Vagina (tissue), 2 donors: ENCODE results near the gene ADGRL3. TPM values are rescaled to one million over a fixed set of nuclear protein-coding genes. Genes with fewer than 3 reads are reported as not detected.

ENCODE experiments used
- DNase-seq, 2 donors: peaks; one replicate each; pipeline ENCODE4 v3.0.0-alpha.2; 2017; ENCODE audit errors: extremely low spot score in 2 of 2
- H3K27ac ChIP-seq: fragments of 200-600 bp; sonication (generic); one replicate; pipeline ENCODE4 v1.5.1; 2019
- H3K27me3 ChIP-seq: fragments of 200-600 bp; sonication (generic); one replicate; pipeline ENCODE4 v1.5.1; 2019
- H3K36me3 ChIP-seq, 2 donors: fragments of 200-600 bp; sonication (generic); one replicate each; pipeline ENCODE4 v1.5.1; 2017 to 2019
- H3K4me1 ChIP-seq: fragments of 200-600 bp; sonication (generic); one replicate; pipeline ENCODE4 v1.5.1; 2019
- H3K4me3 ChIP-seq, 2 donors: fragments of 200-600 bp; sonication (generic); 1 replicate in 1 of 2; 2 replicates in 1 of 2; pipeline ENCODE4 v1.5.1; 2016 to 2019
- H3K9me3 ChIP-seq: fragments of 200-600 bp; sonication (generic); one replicate; pipeline ENCODE4 v1.5.1; 2019
- CTCF ChIP-seq, 3 experiments: fragments of 450-650 bp in 2 of 3; fragments of 200-600 bp in 1 of 3; sonication (generic) in 1 of 3; IDR thresholded peaks; one replicate each; pipeline ENCODE4 v1.5.1; 2017 to 2019; ENCODE audit warnings: antibody characterized with exemption in 3 of 3, mild to moderate bottlenecking in 2 of 3, moderate library complexity in 2 of 3
- POLR2A ChIP-seq, 2 donors: fragments of 450-650 bp; IDR thresholded peaks; one replicate each; pipeline ENCODE4 v1.6.1; 2017; ENCODE audit warnings: antibody characterized with exemption in 2 of 2, mild to moderate bottlenecking in 2 of 2, moderate library complexity in 2 of 2
- POLR2AphosphoS5 ChIP-seq, 2 donors: sonication (generic); formaldehyde crosslinking; IDR thresholded peaks; one replicate each; pipeline ENCODE4 v1.9.0; 2017; ENCODE audit warnings: antibody characterized with exemption in 2 of 2, mild to moderate bottlenecking in 2 of 2, low read depth in 1 of 2; ENCODE audit not compliant: insufficient read depth in 1 of 2
- intact Hi-C: fragments of 100-400 bp; cut with DNase I; formaldehyde crosslinking; loops from one replicate; pipeline ENCODE4 v1.15.1; 2023
- total RNA-seq: library from RNA; depleted of rRNA; stranded (reverse); fragments of >200 nt; gene quantifications from one replicate; pipeline ENCODE4 v1.2.3, GENCODE V29; 2016

The ADGRL3 gene
- total RNA-seq, 1 donor from 2014 or later = 16.9 TPM

DNA sequence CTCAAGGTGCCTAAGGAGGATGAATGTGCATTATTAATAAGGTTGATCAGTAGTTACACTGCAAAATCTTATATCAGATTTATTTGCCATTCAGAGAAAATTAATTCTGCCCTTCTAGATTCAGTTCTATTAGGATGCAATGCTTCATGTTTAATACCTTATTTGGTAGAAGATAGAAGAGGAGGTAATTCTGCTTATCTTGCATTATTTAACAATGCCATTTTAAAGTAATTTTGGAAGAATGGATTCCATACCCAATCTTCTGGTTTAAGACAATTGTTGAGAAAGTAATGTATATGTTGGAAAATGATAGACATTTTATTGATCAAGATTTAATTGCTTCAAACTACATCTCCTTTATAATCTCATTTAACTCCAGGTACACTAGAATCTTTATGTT, 360.9 kb downstream of the ADGRL3 start:
- DNase-seq = no peak

GRCh38 chr4:61571761-61572559, 371.8 kb downstream of the ADGRL3 start:
- Histone ChIP-seq H3K9me3 (no peaks in the 10 kb centered on the region), H3K36me3 (no peaks in the 10 kb centered on the region), H3K4me1 (no peaks in the 10 kb centered on the region), H3K27me3 (no peaks in the 10 kb centered on the region), H3K4me3 (no peak overlapping the region), H3K27ac (no peak overlapping the region)
- intact Hi-C loops = no loop called here
- no peak for DNase-seq
- no peak for TF ChIP-seq CTCF (IDR thresholded peaks at IDR 0.05)
- no peak for TF ChIP-seq POLR2A (IDR thresholded peaks at IDR 0.05)
- TF ChIP-seq POLR2AphosphoS5 (IDR thresholded peaks at IDR 0.05; ENCODE audit: insufficient read depth in 1 of 2, low read depth in 1 of 2) = no peak

More for the DNA sequence above, 360.9 kb downstream of the ADGRL3 start:
- H3K4me1 ChIP-seq = no peaks in the 10 kb centered on the region
- no peak overlapping the region for H3K4me3 ChIP-seq
- TF ChIP-seq POLR2AphosphoS5 (IDR thresholded peaks at IDR 0.05; ENCODE audit: insufficient read depth in 1 of 2, low read depth in 1 of 2) = no peak
- TF ChIP-seq POLR2A (IDR thresholded peaks at IDR 0.05) = no peak
- no peak for TF ChIP-seq CTCF (IDR thresholded peaks at IDR 0.05)
- H3K27me3 ChIP-seq = no peaks in the 10 kb centered on the region
- no peaks in the 10 kb centered on the region for H3K9me3 ChIP-seq
- intact Hi-C loops = no loop called here
- no peaks in the 10 kb centered on the region for H3K36me3 ChIP-seq
- no peak overlapping the region for H3K27ac ChIP-seq

GRCh38 chr4:61575796-61576195, 375.7 kb downstream of the ADGRL3 start:
- H3K4me1 ChIP-seq = no peaks in the 10 kb centered on the region
- intact Hi-C loops = no loop called here
- H3K27me3 ChIP-seq = no peaks in the 10 kb centered on the region
- H3K4me3 ChIP-seq = no peak overlapping the region
- no peak overlapping the region for H3K27ac ChIP-seq
- TF ChIP-seq POLR2A (IDR thresholded peaks at IDR 0.05) (no peak), CTCF (IDR thresholded peaks at IDR 0.05) (no peak), POLR2AphosphoS5 (IDR thresholded peaks at IDR 0.05; ENCODE audit: insufficient read depth in 1 of 2, low read depth in 1 of 2) (no peak)
- no peak for DNase-seq
- no peaks in the 10 kb centered on the region for H3K36me3 ChIP-seq
- H3K9me3 ChIP-seq = no peaks in the 10 kb centered on the region

DNA sequence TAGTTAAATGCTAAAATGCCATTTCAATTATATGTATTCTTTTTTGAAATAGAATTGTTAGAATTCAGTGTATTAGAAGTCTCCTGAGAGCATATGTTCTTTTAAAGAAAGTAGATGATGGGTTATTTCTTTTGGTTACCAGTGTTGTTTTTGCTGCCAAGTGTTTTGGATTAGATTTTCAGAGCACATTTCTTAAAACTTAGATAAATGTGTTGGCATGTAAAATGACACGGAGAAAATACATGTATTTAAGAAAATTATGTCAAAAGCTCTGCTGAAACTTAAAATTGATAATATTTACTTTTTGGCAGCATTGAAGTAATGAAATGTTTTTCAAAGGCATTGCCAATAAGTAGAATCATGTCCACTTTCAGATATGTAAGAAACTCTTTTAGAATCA, 379.7 kb downstream of the ADGRL3 start:
- no peak for TF ChIP-seq POLR2A (IDR thresholded peaks at IDR 0.05)
- no peak for TF ChIP-seq POLR2AphosphoS5 (IDR thresholded peaks at IDR 0.05; ENCODE audit: insufficient read depth in 1 of 2, low read depth in 1 of 2)
- no peak for TF ChIP-seq CTCF (IDR thresholded peaks at IDR 0.05)
- intact Hi-C loops = no loop called here
- no peak overlapping the region for H3K27ac ChIP-seq
- no peaks in the 10 kb centered on the region for H3K9me3 ChIP-seq
- H3K4me1 ChIP-seq = no peaks in the 10 kb centered on the region
- H3K36me3 ChIP-seq = no peaks in the 10 kb centered on the region
- no peaks in the 10 kb centered on the region for H3K27me3 ChIP-seq
- no peak for DNase-seq
- H3K4me3 ChIP-seq = no peak overlapping the region

DNA sequence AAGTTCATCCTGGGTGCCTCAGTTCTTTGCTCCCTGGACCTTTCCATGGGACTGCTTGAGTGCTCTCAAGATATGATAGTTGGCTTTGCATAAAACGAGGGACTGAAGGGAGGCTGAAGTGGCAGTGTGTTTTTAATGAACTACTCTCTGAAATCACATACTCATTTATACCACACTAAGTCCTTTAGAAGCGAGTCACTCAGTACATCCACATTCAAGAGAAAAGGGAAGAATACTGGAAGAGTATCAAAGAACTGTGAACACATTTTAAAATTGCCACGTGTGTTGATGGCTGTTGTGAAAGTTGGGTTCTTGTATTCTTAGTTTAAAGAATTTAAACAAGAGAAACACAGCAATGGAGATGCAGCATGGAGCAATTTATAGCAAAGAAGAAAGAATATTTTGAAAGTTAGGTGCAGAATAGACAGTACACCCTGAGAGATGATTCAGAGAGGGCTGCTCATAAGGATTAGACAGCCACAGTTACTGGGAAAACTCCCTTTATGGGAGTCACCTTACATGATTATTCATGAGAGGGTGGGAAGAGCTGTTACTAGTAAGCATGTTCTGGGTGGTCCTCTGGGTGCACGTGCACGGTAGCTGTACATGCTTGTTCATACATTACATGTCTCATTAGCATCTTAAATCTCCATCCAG, 380.7 kb downstream of the ADGRL3 start:
- Histone ChIP-seq H3K4me3 (no peak overlapping the region), H3K27ac (no peak overlapping the region), H3K36me3 (no peaks in the 10 kb centered on the region), H3K4me1 (no peaks in the 10 kb centered on the region), H3K9me3 (no peaks in the 10 kb centered on the region), H3K27me3 (no peaks in the 10 kb centered on the region)
- TF ChIP-seq CTCF (IDR thresholded peaks at IDR 0.05) = no peak
- TF ChIP-seq POLR2AphosphoS5 (IDR thresholded peaks at IDR 0.05; ENCODE audit: insufficient read depth in 1 of 2, low read depth in 1 of 2) = no peak
- TF ChIP-seq POLR2A (IDR thresholded peaks at IDR 0.05) = no peak
- no peak for DNase-seq
- intact Hi-C loops = no loop called here
